Lung (tissue), 12 donors: ENCODE data around the gene LSP1. TPM values are rescaled to one million over a fixed set of nuclear protein-coding genes. Genes with fewer than 3 reads are reported as not detected.

Experiments used
- ATAC-seq: fragments of 200-7000 bp; cut with Tn5 transposase; one replicate; pipeline ENCODE4 v1.9.1; 2020; ENCODE audit warnings: moderate number of reproducible peaks; ENCODE audit not compliant: insufficient read depth, low FRiP score
- DNase-seq, 3 donors: peaks; one replicate each; pipeline ENCODE4 v3.0.0-alpha.2; 2013 to 2017
- H3K27ac ChIP-seq, 2 donors: one replicate each; pipeline ENCODE4 v1.5.1; 2013; ENCODE audit warnings: mild to moderate bottlenecking in 2 of 2, moderate library complexity in 2 of 2, control low read depth in 1 of 2, inconsistent platforms in 1 of 2, low read depth in 1 of 2, low read length in 1 of 2
- H3K27me3 ChIP-seq, 3 donors: one replicate each; pipeline ENCODE4 v1.5.1; 2013; ENCODE audit warnings: low read length in 2 of 3; ENCODE audit not compliant: control insufficient read depth in 3 of 3, insufficient read depth in 3 of 3
- H3K36me3 ChIP-seq, 4 donors: one replicate each; pipeline ENCODE4 v1.5.1; 2013; ENCODE audit warnings: low read length in 4 of 4, mild to moderate bottlenecking in 1 of 4, moderate library complexity in 1 of 4; ENCODE audit not compliant: control insufficient read depth in 4 of 4, insufficient read depth in 4 of 4
- H3K4me1 ChIP-seq, 5 donors: one replicate each; pipeline ENCODE4 v1.5.1; 2013; ENCODE audit warnings: low read length in 5 of 5, mild to moderate bottlenecking in 2 of 5, moderate library complexity in 1 of 5; ENCODE audit not compliant: control insufficient read depth in 5 of 5, insufficient read depth in 5 of 5
- H3K4me3 ChIP-seq: one replicate; pipeline ENCODE4 v1.5.1; 2013; ENCODE audit warnings: mild to moderate bottlenecking, control low read depth, moderate library complexity
- H3K9ac ChIP-seq, 2 donors: one replicate each; pipeline ENCODE4 v1.5.1; 2013; ENCODE audit warnings: low read length in 2 of 2, control low read depth in 1 of 2; ENCODE audit not compliant: insufficient read depth in 1 of 2
- H3K9me3 ChIP-seq, 4 donors: one replicate each; pipeline ENCODE4 v1.5.1; 2013; ENCODE audit warnings: low read length in 3 of 4, mild to moderate bottlenecking in 1 of 4, moderate library complexity in 1 of 4; ENCODE audit not compliant: control insufficient read depth in 4 of 4, insufficient read depth in 3 of 4
- CTCF ChIP-seq: IDR thresholded peaks from 2 replicates; pipeline ENCODE4 v1.5.1; 2012; ENCODE audit warnings: mild to moderate bottlenecking; ENCODE audit errors: control extremely low read depth, extremely low read depth
- WGBS, 2 donors: extraction: QIAGEN DNeasy Blood & Tissue Kit; methylation state at CpG; one replicate each; pipeline ENCODE4 v1.1.7; 2013; 5-methylcytosine and 5-hydroxymethylcytosine counted together
- polyA plus RNA-seq, 2 donors: library from polyadenylated mRNA; stranded (reverse); fragments of 200-250 nt; gene quantifications; one replicate each; pipeline ENCODE4 v1.2.1, GENCODE V29; 2013
- total RNA-seq, 2 donors: library from RNA; depleted of rRNA in 1 of 2; stranded (reverse); fragments of >200 nt in 1 of 2; gene quantifications; one replicate each; pipeline ENCODE4 v1.2.1, GENCODE V29; 2014 to 2021
- donor health status: control.
- donor health status: control.
- donor health status: Bipolar disorder and iron deficiency.
- donor health status: healthy.
- donor health status: DM: yes; HTN: yes; CAD: no.

The LSP1 gene
- total and polyA plus RNA-seq, 4 donors = 44.9 to 121 (median 83.9) TPM

- Histone ChIP-seq H3K27me3 (peaks cover 0 to 13% (median 3%) of the 10 kb centered on the region in 3 donors), H3K4me3 (no peak overlapping the region), H3K9me3 (no peaks in the 10 kb centered on the region), H3K27ac (no peak overlapping the region), H3K4me1 (peaks cover 0 to 24% (median 11%) of the 10 kb centered on the region in 5 donors), H3K9ac (no peak overlapping the region), H3K36me3 (no peaks in the 10 kb centered on the region)
- DNase-seq (no peak), ATAC-seq (no peak)
- WGBS, 2 donors = 88 to 92% methylated on average over 8 of the region's 8 CpGs
- no peak for TF ChIP-seq CTCF
Measured at GRCh38 chr11:1866226-1866625, 13.3 kb downstream of the LSP1 start.

GRCh38 chr11:1866776-1867175, 13.9 kb downstream of the LSP1 start:
- Histone ChIP-seq H3K4me3 (no peak overlapping the region), H3K9me3 (no peaks in the 10 kb centered on the region), H3K36me3 (no peaks in the 10 kb centered on the region), H3K9ac (no peak overlapping the region), H3K27ac (no peak overlapping the region), H3K4me1 (peaks cover 0 to 24% (median 11%) of the 10 kb centered on the region in 5 donors), H3K27me3 (peaks cover 0 to 15% (median 3%) of the 10 kb centered on the region in 3 donors)
- ATAC-seq (no peak), DNase-seq (no peak)
- WGBS, 2 donors = 90 to 93% methylated on average over 15 of the region's 15 CpGs
- TF ChIP-seq CTCF = no peak

GRCh38 chr11:1867381-1867780, 14.5 kb downstream of the LSP1 start:
- Histone ChIP-seq H3K9me3 (no peaks in the 10 kb centered on the region), H3K4me3 (no peak overlapping the region), H3K9ac (no peak overlapping the region), H3K27ac (no peak overlapping the region), H3K27me3 (peaks cover 0 to 16% (median 3%) of the 10 kb centered on the region in 3 donors), H3K4me1 (peaks cover 0 to 24% (median 11%) of the 10 kb centered on the region in 5 donors), H3K36me3 (no peaks in the 10 kb centered on the region)
- WGBS, 2 donors = 84 to 92% methylated on average over 8 of the region's 8 CpGs
- TF ChIP-seq CTCF = no peak
- ATAC-seq (no peak), DNase-seq (no peak)

- no peak for DNase-seq
- H3K9ac ChIP-seq = no peak overlapping the region
- no peak for TF ChIP-seq CTCF
- no peaks in the 10 kb centered on the region for H3K36me3 ChIP-seq
- H3K9me3 ChIP-seq = no peaks in the 10 kb centered on the region
- H3K4me3 ChIP-seq = no peak overlapping the region
- ATAC-seq = no peak
- H3K4me1 ChIP-seq = peaks cover 0 to 23% (median 11%) of the 10 kb centered on the region in 5 donors
- 88 to 96% methylated on average over 14 of the region's 14 CpGs for WGBS, 2 donors
- no peak overlapping the region for H3K27ac ChIP-seq
- H3K27me3 ChIP-seq = peaks cover 0 to 16% (median 3%) of the 10 kb centered on the region in 3 donors
Measured at GRCh38 chr11:1868056-1868635, 15.3 kb downstream of the LSP1 start.
